IMR-90 (cell line): ENCODE data around the gene ZNF532.

Experiments
- CEBPB ChIP-seq: IDR thresholded peaks from 2 replicates; pipeline ENCODE4 v1.6.1; 2012; ENCODE audit warnings: low read depth, low read length, improper control_type of control experiment
- MAFK ChIP-seq: IDR thresholded peaks from 2 replicates; pipeline ENCODE4 v1.6.1; 2012; ENCODE audit warnings: low read depth, low read length, improper control_type of control experiment
- MAZ ChIP-seq: IDR thresholded peaks from 2 replicates; pipeline ENCODE4 v1.6.1; 2012; ENCODE audit warnings: low read depth, mild to moderate bottlenecking, low read length, improper control_type of control experiment, moderate library complexity, borderline replicate concordance
- POLR2A ChIP-seq: IDR thresholded peaks from 2 replicates; pipeline ENCODE4 v1.6.1; 2012; ENCODE audit warnings: mild to moderate bottlenecking, low read depth, low read length
- TF ChIP-seq, protein P1 (sequence below): conservative IDR thresholded peaks from 2 replicates; pipeline ENCODE4 v1.5.1; 2012; ENCODE audit warnings: mild to moderate bottlenecking, low read depth, low read length, improper control_type of control experiment
- TF ChIP-seq, protein P2 (sequence below): fragments of 150-350 bp; IDR thresholded peaks from 2 replicates; pipeline ENCODE4 v1.6.1; 2017; ENCODE audit warnings: mild to moderate bottlenecking, antibody characterized with exemption, low read length, low read depth

DNA sequence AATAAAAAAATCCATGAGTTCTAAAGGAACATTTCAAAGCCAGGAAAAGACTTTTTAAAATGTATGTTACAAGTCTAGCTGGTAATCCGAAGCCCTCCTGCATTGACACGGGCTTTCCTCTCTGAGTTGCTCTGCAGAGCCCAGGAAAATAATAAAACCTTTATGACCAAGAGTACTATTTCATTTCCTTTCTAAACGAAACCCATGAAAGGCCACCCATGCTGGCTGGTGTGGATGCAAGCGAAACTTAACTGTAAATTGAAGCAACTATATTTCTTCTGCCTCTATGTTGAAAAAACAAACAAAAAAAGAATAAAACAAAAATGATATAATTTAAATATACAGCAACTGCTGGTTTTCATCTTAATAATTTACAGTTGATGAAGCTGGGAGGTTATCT is 41.3 kb upstream of the ZNF532 start:
- TF ChIP-seq, protein P1, sequence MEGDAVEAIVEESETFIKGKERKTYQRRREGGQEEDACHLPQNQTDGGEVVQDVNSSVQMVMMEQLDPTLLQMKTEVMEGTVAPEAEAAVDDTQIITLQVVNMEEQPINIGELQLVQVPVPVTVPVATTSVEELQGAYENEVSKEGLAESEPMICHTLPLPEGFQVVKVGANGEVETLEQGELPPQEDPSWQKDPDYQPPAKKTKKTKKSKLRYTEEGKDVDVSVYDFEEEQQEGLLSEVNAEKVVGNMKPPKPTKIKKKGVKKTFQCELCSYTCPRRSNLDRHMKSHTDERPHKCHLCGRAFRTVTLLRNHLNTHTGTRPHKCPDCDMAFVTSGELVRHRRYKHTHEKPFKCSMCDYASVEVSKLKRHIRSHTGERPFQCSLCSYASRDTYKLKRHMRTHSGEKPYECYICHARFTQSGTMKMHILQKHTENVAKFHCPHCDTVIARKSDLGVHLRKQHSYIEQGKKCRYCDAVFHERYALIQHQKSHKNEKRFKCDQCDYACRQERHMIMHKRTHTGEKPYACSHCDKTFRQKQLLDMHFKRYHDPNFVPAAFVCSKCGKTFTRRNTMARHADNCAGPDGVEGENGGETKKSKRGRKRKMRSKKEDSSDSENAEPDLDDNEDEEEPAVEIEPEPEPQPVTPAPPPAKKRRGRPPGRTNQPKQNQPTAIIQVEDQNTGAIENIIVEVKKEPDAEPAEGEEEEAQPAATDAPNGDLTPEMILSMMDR = no peak
- TF ChIP-seq MAZ (no peak), POLR2A (no peak), MAFK (no peak), CEBPB (no peak)
- TF ChIP-seq, protein P2, sequence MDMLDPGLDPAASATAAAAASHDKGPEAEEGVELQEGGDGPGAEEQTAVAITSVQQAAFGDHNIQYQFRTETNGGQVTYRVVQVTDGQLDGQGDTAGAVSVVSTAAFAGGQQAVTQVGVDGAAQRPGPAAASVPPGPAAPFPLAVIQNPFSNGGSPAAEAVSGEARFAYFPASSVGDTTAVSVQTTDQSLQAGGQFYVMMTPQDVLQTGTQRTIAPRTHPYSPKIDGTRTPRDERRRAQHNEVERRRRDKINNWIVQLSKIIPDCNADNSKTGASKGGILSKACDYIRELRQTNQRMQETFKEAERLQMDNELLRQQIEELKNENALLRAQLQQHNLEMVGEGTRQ = no peak
